DOHH2 (cell line): Measurements from ENCODE around the gene FYB1.

Experiments used
- H3F3A ChIP-seq: fragments of 200-600 bp; sonication (generic), shearing (Covaris generic); 2 replicates; pipeline ENCODE4 v1.6.0; 2016; ENCODE audit warnings: antibody characterized with exemption, mild to moderate bottlenecking; ENCODE audit not compliant: control insufficient read depth, insufficient read depth
- H3K27ac ChIP-seq: fragments of 200-600 bp; sonication (generic); 2 replicates; pipeline ENCODE4 v1.5.1; 2014; ENCODE audit warnings: low read depth, mild to moderate bottlenecking, low read length, moderate library complexity
- H3K27me3 ChIP-seq: fragments of 200-600 bp; sonication (generic); 2 replicates; pipeline ENCODE4 v1.6.1; 2014; ENCODE audit warnings: mild to moderate bottlenecking, low read length, mixed read lengths; ENCODE audit not compliant: control insufficient read depth
- H3K36me3 ChIP-seq: fragments of 200-600 bp; sonication (generic); 2 replicates; pipeline ENCODE4 v1.6.1; 2014; ENCODE audit warnings: mild to moderate bottlenecking, low read length, moderate library complexity, mixed read lengths; ENCODE audit not compliant: control insufficient read depth
- H3K4me1 ChIP-seq: fragments of 200-600 bp; sonication (generic); 2 replicates; pipeline ENCODE4 v1.6.1; 2014; ENCODE audit warnings: mild to moderate bottlenecking, low read length, mixed read lengths; ENCODE audit not compliant: control insufficient read depth
- H3K4me2 ChIP-seq: fragments of 200-600 bp; sonication (generic); 2 replicates; pipeline ENCODE4 v1.6.0; 2014; ENCODE audit warnings: mild to moderate bottlenecking, low read length, moderate library complexity
- H3K4me3 ChIP-seq: fragments of 200-600 bp; sonication (generic); 2 replicates; pipeline ENCODE4 v1.5.1; 2014; ENCODE audit warnings: mild to moderate bottlenecking, low read length, mixed read lengths
- H3K79me2 ChIP-seq: fragments of 200-600 bp; sonication (generic); 2 replicates; pipeline ENCODE4 v1.6.1; 2014; ENCODE audit warnings: mild to moderate bottlenecking, low read length, mixed read lengths; ENCODE audit not compliant: control insufficient read depth
- H3K9me2 ChIP-seq: fragments of 200-600 bp; sonication (generic); replicated peaks from 2 replicates; pipeline ENCODE4 v1.6.1; 2014; ENCODE audit warnings: mild to moderate bottlenecking, low read length, mixed read lengths; ENCODE audit not compliant: control insufficient read depth
- H3K9me3 ChIP-seq: fragments of 200-600 bp; sonication (generic); 2 replicates; pipeline ENCODE4 v1.6.1; 2014; ENCODE audit warnings: antibody characterized with exemption, low read length, mixed read lengths; ENCODE audit not compliant: control insufficient read depth, insufficient read depth
- H4K20me1 ChIP-seq: fragments of 200-600 bp; sonication (generic); 2 replicates; pipeline ENCODE4 v1.6.0; 2014; ENCODE audit warnings: low read depth, mild to moderate bottlenecking, antibody characterized with exemption, low read length, moderate library complexity; ENCODE audit not compliant: control insufficient read depth, insufficient read depth
- EZH2phosphoT487 ChIP-seq: fragments of 200-600 bp; sonication (generic); IDR thresholded peaks from 2 replicates; pipeline ENCODE4 v1.6.1; 2017; ENCODE audit warnings: borderline replicate concordance, mild to moderate bottlenecking, antibody characterized with exemption, low read length, moderate library complexity, mixed read lengths
- TF ChIP-seq, protein P1 (sequence below): fragments of 200-600 bp; sonication (generic); IDR thresholded peaks from one replicate; pipeline ENCODE4 v1.5.1; 2014; ENCODE audit warnings: antibody characterized with exemption, mild to moderate bottlenecking, low read depth, low read length; ENCODE audit not compliant: poor library complexity, severe bottlenecking

The FYB1 gene

GRCh38 chr5:39203951-39204350 lies 15.4 kb downstream of the FYB1 start:
- no peak overlapping the region for H3K4me2 ChIP-seq
- no peaks in the 10 kb centered on the region for H3K27me3 ChIP-seq
- H4K20me1 ChIP-seq = no peaks in the 10 kb centered on the region
- H3K9me2 ChIP-seq = no peaks in the 10 kb centered on the region
- H3K4me1 ChIP-seq = no peaks in the 10 kb centered on the region
- no peak overlapping the region for H3K27ac ChIP-seq
- H3K79me2 ChIP-seq = no peaks in the 10 kb centered on the region
- no peaks in the 10 kb centered on the region for H3F3A ChIP-seq
- H3K36me3 ChIP-seq = no peaks in the 10 kb centered on the region
- H3K4me3 ChIP-seq = no peak overlapping the region
- H3K9me3 ChIP-seq = no peaks in the 10 kb centered on the region
- TF ChIP-seq EZH2phosphoT487 = no peak
- TF ChIP-seq, protein P1, sequence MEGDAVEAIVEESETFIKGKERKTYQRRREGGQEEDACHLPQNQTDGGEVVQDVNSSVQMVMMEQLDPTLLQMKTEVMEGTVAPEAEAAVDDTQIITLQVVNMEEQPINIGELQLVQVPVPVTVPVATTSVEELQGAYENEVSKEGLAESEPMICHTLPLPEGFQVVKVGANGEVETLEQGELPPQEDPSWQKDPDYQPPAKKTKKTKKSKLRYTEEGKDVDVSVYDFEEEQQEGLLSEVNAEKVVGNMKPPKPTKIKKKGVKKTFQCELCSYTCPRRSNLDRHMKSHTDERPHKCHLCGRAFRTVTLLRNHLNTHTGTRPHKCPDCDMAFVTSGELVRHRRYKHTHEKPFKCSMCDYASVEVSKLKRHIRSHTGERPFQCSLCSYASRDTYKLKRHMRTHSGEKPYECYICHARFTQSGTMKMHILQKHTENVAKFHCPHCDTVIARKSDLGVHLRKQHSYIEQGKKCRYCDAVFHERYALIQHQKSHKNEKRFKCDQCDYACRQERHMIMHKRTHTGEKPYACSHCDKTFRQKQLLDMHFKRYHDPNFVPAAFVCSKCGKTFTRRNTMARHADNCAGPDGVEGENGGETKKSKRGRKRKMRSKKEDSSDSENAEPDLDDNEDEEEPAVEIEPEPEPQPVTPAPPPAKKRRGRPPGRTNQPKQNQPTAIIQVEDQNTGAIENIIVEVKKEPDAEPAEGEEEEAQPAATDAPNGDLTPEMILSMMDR = no peak

GRCh38 chr5:39203275-39203922 lies 16.0 kb downstream of the FYB1 start:
- H3K4me2 ChIP-seq = no peak overlapping the region
- no peaks in the 10 kb centered on the region for H3K9me3 ChIP-seq
- H3K9me2 ChIP-seq = no peaks in the 10 kb centered on the region
- TF ChIP-seq, protein P1 = no peak
- TF ChIP-seq EZH2phosphoT487 = no peak
- H3K27ac ChIP-seq = no peak overlapping the region
- no peaks in the 10 kb centered on the region for H3K4me1 ChIP-seq
- no peaks in the 10 kb centered on the region for H3K79me2 ChIP-seq
- H3K36me3 ChIP-seq = no peaks in the 10 kb centered on the region
- no peaks in the 10 kb centered on the region for H3F3A ChIP-seq
- no peak overlapping the region for H3K4me3 ChIP-seq
- no peaks in the 10 kb centered on the region for H4K20me1 ChIP-seq
- no peaks in the 10 kb centered on the region for H3K27me3 ChIP-seq

GRCh38 chr5:39202597-39203274 lies 16.6 kb downstream of the FYB1 start:
- no peak overlapping the region for H3K4me2 ChIP-seq
- H3K27me3 ChIP-seq = no peaks in the 10 kb centered on the region
- no peak for TF ChIP-seq EZH2phosphoT487
- no peaks in the 10 kb centered on the region for H3K9me2 ChIP-seq
- no peaks in the 10 kb centered on the region for H3K79me2 ChIP-seq
- H3K36me3 ChIP-seq = no peaks in the 10 kb centered on the region
- H4K20me1 ChIP-seq = no peaks in the 10 kb centered on the region
- no peak overlapping the region for H3K4me3 ChIP-seq
- H3K9me3 ChIP-seq = no peaks in the 10 kb centered on the region
- H3K4me1 ChIP-seq = no peaks in the 10 kb centered on the region
- no peak overlapping the region for H3K27ac ChIP-seq
- no peaks in the 10 kb centered on the region for H3F3A ChIP-seq

- TF ChIP-seq, protein P1 = no peak
- TF ChIP-seq EZH2phosphoT487 = no peak
- H3K36me3 ChIP-seq = no peaks in the 10 kb centered on the region
- H3K79me2 ChIP-seq = no peaks in the 10 kb centered on the region
- no peaks in the 10 kb centered on the region for H3K27me3 ChIP-seq
- no peaks in the 10 kb centered on the region for H3K4me1 ChIP-seq
- H3K4me2 ChIP-seq = no peak overlapping the region
- no peaks in the 10 kb centered on the region for H3F3A ChIP-seq
- H3K9me3 ChIP-seq = no peaks in the 10 kb centered on the region
- no peak overlapping the region for H3K4me3 ChIP-seq
- no peaks in the 10 kb centered on the region for H3K9me2 ChIP-seq
- H3K27ac ChIP-seq = no peak overlapping the region
- H4K20me1 ChIP-seq = no peaks in the 10 kb centered on the region
These were observed 17.4 kb downstream of the FYB1 start for GRCh38 chr5:39201781-39202596.
